ENCODE results near the gene ZNF862.
"Not testable (repeated sequence)": the region's sequence is repeated elsewhere in the genome, so short reads cannot be mapped to it uniquely, and the experiment has no call there.

ZNF862 gene

GRCh38 chr7:149825567-149826343, 12.4 kb upstream of the ZNF862 start:
- DNase-seq = no peak

GRCh38 chr7:149826344-149827088, 11.7 kb upstream of the ZNF862 start:
- no peak for DNase-seq

DNA sequence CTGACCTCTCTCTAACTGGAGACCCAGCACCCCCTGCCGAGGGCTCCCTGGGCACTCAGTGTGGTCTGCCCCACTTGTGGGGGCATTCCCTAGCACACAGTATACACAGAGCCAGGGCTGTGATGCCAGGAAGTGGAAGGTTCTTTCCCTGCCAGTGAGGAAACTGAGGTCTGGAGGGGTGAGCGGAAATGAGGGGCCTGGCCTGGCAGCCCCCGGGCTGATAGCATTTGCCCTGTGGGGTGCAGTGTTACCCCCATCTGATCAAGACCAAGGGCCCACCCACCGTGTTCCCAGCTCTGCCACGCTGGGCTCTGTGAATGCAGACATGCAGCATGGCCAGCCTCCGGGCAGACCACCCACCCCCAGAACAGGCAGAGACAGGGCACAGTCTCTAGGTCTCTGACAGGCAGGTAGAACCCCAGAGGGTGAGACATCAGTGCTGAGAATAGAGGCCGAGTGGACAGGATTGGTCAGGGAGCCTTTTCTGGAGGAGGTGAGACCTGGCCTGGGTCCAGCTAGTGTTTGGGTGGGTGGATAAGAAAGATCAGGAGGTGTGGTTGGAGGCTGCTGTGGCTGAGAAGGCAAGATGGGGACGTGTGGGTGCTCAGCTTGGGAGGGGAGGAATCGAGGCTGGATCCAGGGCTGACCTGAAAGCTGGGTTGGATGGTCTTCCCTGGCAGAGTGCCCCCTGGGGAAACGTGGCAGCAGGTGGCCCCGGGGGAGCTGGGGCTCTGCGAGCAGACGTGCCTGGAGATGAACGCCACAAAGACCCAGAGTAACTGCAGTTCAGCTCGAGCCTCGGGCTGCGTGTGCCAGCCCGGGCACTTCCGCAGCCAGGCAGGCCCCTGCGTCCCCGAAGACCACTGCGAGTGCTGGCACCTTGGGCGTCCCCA, 10.8 kb upstream of the ZNF862 start:
- no peak for DNase-seq

GRCh38 chr7:149828357-149829309, 9.5 kb upstream of the ZNF862 start:
- no peak for DNase-seq

DNA sequence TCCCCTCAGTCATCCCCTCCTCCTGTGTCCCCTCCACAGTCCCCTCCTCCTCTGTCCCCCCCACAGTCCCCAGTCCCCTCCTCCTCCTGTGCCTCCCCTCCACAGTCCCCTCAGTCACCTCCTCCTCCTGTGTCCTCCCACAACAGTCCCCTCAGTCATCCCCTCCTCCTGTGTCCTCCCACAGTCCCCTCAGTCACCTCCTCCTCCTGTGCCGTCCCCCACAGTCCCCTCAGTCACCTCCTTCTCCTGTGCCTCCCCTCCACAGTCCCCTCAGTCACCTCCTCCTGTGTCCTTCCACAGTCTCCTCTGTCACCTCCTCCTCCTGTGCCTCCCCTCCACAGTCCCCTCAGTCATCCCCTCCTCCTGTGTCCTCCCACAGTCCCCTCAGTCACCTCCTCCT, 7.6 kb upstream of the ZNF862 start:
- not testable (repeated sequence) for DNase-seq

DNA sequence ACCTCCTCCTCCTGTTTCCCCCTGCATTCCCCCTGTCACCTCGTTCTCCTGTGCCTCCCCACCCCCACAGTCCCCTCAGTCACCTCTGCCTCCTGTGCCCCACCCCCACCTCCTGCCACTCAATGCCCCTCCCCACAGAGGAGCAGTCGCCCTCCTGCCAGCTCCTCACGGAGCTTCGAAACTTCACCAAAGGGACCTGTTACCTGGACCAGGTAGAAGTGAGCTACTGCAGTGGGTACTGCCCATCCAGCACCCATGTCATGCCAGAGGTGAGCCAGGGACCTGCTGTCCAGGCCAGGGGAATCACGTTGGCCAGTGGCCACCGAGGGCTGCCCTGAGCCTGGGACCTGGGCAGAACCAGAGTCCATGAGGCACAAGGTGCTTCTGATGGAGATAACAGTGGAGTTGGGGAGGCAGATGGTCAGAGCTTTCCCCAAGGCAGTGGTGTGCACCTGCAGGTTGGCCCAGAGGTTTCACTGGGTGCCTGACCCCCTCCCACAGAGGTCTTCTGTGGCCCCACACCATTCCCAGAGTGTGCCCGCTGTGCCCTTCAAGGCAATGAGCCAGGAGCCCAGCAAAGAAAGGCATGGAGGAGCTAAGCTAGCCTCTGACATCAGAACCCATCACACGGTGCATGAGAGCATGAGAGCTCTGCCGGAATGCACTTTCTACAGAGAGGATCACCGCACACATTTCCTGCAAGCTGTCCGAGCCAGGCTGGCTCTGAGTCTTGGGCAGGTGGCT, 7.0 kb upstream of the ZNF862 start:
- no peak for DNase-seq

DNA sequence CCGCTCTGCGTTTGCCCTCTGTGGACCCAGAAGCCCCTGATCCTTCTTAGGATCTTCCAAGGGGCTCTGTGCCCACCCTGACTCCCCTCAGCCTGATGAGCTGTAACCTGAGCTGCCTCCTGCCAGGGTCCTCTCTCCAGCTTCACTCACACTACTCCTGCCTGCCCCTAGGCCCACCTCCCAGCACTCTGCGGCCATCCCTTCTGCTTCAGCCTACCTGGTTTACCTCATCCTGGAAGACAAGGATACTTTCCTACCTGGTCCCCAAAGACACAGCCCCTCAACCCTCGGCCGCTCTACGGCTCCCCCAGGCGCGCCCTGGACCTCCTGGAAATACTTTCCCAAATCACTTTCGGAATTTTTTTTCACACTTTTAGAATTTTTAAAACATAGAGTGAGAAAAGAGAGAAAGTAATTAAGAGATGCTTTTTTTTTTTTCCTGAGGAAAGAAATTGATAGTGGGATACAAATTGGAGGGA, 6.4 kb upstream of the ZNF862 start:
- no peak for DNase-seq

- no peak for DNase-seq
Measured at GRCh38 chr7:149832332-149833041, 5.7 kb upstream of the ZNF862 start.

GRCh38 chr7:149833495-149834130, 4.6 kb upstream of the ZNF862 start:
- no peak for DNase-seq

GRCh38 chr7:149834601-149835000, 3.6 kb upstream of the ZNF862 start:
- no peak for DNase-seq

DNA sequence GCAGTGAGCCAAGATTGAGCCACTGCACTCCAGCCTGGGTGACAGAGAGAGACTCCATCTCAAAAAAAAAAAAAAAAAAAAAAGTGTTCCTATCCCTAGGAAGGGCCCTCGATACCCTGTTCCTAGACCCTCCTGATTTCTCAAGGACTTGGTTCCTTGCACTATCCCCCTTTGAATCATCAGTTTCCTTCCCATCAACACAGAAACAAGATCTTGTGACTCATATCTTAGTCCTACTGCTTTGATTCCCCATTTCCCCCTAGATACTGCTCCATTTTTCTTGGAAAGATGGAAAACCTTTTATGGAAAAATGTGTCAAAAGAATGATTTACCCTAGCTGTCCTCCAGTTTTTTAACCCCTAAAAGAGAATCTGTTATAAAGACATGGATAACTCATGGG, 1.7 kb upstream of the ZNF862 start:
- DNase-seq = no peak

DNA sequence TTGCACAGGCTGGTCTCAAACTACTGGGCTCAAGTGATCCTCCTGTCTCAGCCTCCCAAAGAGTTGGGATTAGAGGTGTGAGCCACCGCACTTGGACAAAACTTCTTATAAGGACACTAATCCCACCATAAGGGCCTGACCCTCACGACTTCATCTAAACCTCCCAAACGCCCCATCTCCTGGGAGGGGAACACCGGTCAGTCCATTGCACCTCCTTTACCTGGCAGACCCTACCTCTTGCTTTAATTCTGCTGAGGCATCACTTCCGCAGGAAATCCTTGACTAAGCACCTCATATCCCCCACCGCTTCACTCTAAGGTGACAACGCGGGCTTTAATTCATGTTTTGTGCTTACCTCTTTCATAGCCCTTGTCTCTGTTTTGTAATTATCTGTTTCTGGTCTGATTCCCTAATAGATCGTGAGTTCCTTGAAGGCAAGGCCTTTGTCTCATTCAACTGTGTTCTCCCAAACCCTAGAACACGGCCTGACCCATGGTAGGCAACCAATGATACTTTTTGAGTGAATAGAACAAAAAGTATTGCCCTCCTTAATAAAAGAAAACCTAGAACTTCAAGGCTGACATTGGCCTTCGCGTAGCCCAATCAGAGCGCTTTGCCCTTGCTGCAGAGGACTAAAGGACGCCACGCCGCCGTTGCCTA, 481 bp upstream of the ZNF862 start:
- no peak for DNase-seq

GRCh38 chr7:149838992-149839408, 825 bp downstream of the ZNF862 start:
- DNase-seq = peak in 1 of 6 experiments; percentile 26

DNA sequence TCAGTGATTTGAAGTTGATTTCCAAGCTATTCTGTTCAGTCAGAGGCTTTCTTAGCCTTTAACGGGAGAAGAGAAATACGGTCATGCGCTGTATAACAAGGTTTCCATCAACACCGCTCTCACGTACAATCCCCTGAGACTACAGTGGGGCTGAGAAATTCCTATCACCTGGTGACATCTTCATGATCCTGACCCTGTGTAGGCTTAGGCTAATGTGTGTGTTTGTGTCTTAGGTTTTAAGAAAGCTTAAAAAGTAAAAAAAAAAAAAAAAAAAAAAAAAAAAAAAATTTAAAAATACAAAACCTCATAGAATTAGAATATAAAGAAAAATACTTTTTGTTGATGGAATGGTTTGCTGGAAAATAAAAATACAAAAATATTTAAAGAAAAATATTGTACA, 1.8 kb downstream of the ZNF862 start:
- DNase-seq = no peak

- DNase-seq = no peak
Measured at GRCh38 chr7:149843566-149843965, 5.4 kb downstream of the ZNF862 start.

GRCh38 chr7:149844445-149844844, 6.3 kb downstream of the ZNF862 start:
- DNase-seq = no peak

- DNase-seq = no peak
Measured at GRCh38 chr7:149845257-149845980, 7.2 kb downstream of the ZNF862 start.

- no peak for DNase-seq
Measured at GRCh38 chr7:149846021-149846420, 7.8 kb downstream of the ZNF862 start.
